ENCODE measurements around the gene NDUFAF5.

NDUFAF5 gene

GRCh38 chr20:13831476-13831875 is 46.6 kb downstream of the NDUFAF5 start:
- no peak for TF ChIP-seq POLR2AphosphoS5 (IDR thresholded peaks at IDR 0.05; ENCODE audit: low read depth, low read length)
- no peak for TF ChIP-seq POLR2A (IDR thresholded peaks at IDR 0.05; ENCODE audit: low read depth, low read length)
- no peak for DNase-seq (ENCODE audit: insufficient read length)
- no peak for FAIRE-seq

- DNase-seq (ENCODE audit: insufficient read length) (no peak), FAIRE-seq (no peak)
- TF ChIP-seq POLR2AphosphoS5 (IDR thresholded peaks at IDR 0.05; ENCODE audit: low read depth, low read length), result no peak
- TF ChIP-seq POLR2A (IDR thresholded peaks at IDR 0.05; ENCODE audit: low read depth, low read length), result no peak
- no peak for TF ChIP-seq TAF1 (IDR thresholded peaks at IDR 0.05; ENCODE audit: borderline replicate concordance, low read depth, low read length)
These were observed 53.8 kb downstream of the NDUFAF5 start for GRCh38 chr20:13838664-13839063.

GRCh38 chr20:13839421-13840092 is 54.7 kb downstream of the NDUFAF5 start:
- no peak for FAIRE-seq

GRCh38 chr20:13840093-13840465 is 55.3 kb downstream of the NDUFAF5 start:
- TF ChIP-seq POLR2A (IDR thresholded peaks at IDR 0.05; ENCODE audit: low read depth, low read length), result no peak
- TF ChIP-seq TAF1 (IDR thresholded peaks at IDR 0.05; ENCODE audit: borderline replicate concordance, low read depth, low read length), result no peak
- TF ChIP-seq POLR2AphosphoS5 (IDR thresholded peaks at IDR 0.05; ENCODE audit: low read depth, low read length), result no peak
- FAIRE-seq, result no peak
- DNase-seq (ENCODE audit: insufficient read length), result no peak

More at GRCh38 chr20:13839421-13840092, 54.7 kb downstream of the NDUFAF5 start:
- TF ChIP-seq POLR2A (IDR thresholded peaks at IDR 0.05; ENCODE audit: low read depth, low read length) (no peak), POLR2AphosphoS5 (IDR thresholded peaks at IDR 0.05; ENCODE audit: low read depth, low read length) (no peak), TAF1 (IDR thresholded peaks at IDR 0.05; ENCODE audit: borderline replicate concordance, low read depth, low read length) (no peak)
- no peak for DNase-seq (ENCODE audit: insufficient read length)

- FAIRE-seq (no peak), DNase-seq (ENCODE audit: insufficient read length) (no peak)
- no peak for TF ChIP-seq POLR2AphosphoS5 (IDR thresholded peaks at IDR 0.05; ENCODE audit: low read depth, low read length)
- TF ChIP-seq POLR2A (IDR thresholded peaks at IDR 0.05; ENCODE audit: low read depth, low read length), result no peak
- TF ChIP-seq TAF1 (IDR thresholded peaks at IDR 0.05; ENCODE audit: borderline replicate concordance, low read depth, low read length), result no peak
These were observed 56.4 kb downstream of the NDUFAF5 start for GRCh38 chr20:13841206-13841605.

- TF ChIP-seq TAF1 (IDR thresholded peaks at IDR 0.05; ENCODE audit: borderline replicate concordance, low read depth, low read length) (no peak), POLR2A (IDR thresholded peaks at IDR 0.05; ENCODE audit: low read depth, low read length) (no peak), POLR2AphosphoS5 (IDR thresholded peaks at IDR 0.05; ENCODE audit: low read depth, low read length) (no peak)
- FAIRE-seq (no peak), DNase-seq (ENCODE audit: insufficient read length) (no peak)
These were observed 59.5 kb downstream of the NDUFAF5 start for GRCh38 chr20:13844296-13844695.

- no peak for TF ChIP-seq POLR2A (IDR thresholded peaks at IDR 0.05; ENCODE audit: low read depth, low read length)
- FAIRE-seq (no peak), DNase-seq (ENCODE audit: insufficient read length) (no peak)
These were observed 66.5 kb downstream of the NDUFAF5 start for GRCh38 chr20:13851279-13851678.

GRCh38 chr20:13852306-13852705 is 67.5 kb downstream of the NDUFAF5 start:
- no peak for DNase-seq (ENCODE audit: insufficient read length)
- TF ChIP-seq POLR2AphosphoS5 (IDR thresholded peaks at IDR 0.05; ENCODE audit: low read depth, low read length) (no peak), TAF1 (IDR thresholded peaks at IDR 0.05; ENCODE audit: borderline replicate concordance, low read depth, low read length) (no peak), POLR2A (IDR thresholded peaks at IDR 0.05; ENCODE audit: low read depth, low read length) (no peak)
- no peak for FAIRE-seq

GRCh38 chr20:13855613-13856012 is 70.8 kb downstream of the NDUFAF5 start:
- DNase-seq (ENCODE audit: insufficient read length) (no peak), FAIRE-seq (no peak)
- TF ChIP-seq POLR2AphosphoS5 (IDR thresholded peaks at IDR 0.05; ENCODE audit: low read depth, low read length) (no peak), TAF1 (IDR thresholded peaks at IDR 0.05; ENCODE audit: borderline replicate concordance, low read depth, low read length) (no peak), POLR2A (IDR thresholded peaks at IDR 0.05; ENCODE audit: low read depth, low read length) (no peak)

GRCh38 chr20:13856354-13856753 is 71.5 kb downstream of the NDUFAF5 start:
- FAIRE-seq (no peak), DNase-seq (ENCODE audit: insufficient read length) (no peak)
- TF ChIP-seq POLR2AphosphoS5 (IDR thresholded peaks at IDR 0.05; ENCODE audit: low read depth, low read length) (no peak), POLR2A (IDR thresholded peaks at IDR 0.05; ENCODE audit: low read depth, low read length) (no peak), TAF1 (IDR thresholded peaks at IDR 0.05; ENCODE audit: borderline replicate concordance, low read depth, low read length) (no peak)

GRCh38 chr20:13857304-13857703 is 72.5 kb downstream of the NDUFAF5 start:
- FAIRE-seq, result no peak
- TF ChIP-seq POLR2AphosphoS5 (IDR thresholded peaks at IDR 0.05; ENCODE audit: low read depth, low read length) (no peak), TAF1 (IDR thresholded peaks at IDR 0.05; ENCODE audit: borderline replicate concordance, low read depth, low read length) (no peak), POLR2A (IDR thresholded peaks at IDR 0.05; ENCODE audit: low read depth, low read length) (no peak)
- DNase-seq (ENCODE audit: insufficient read length), result no peak

GRCh38 chr20:13857961-13858360 is 73.1 kb downstream of the NDUFAF5 start:
- DNase-seq (ENCODE audit: insufficient read length), result no peak
- TF ChIP-seq TAF1 (IDR thresholded peaks at IDR 0.05; ENCODE audit: borderline replicate concordance, low read depth, low read length) (no peak), POLR2AphosphoS5 (IDR thresholded peaks at IDR 0.05; ENCODE audit: low read depth, low read length) (no peak), POLR2A (IDR thresholded peaks at IDR 0.05; ENCODE audit: low read depth, low read length) (no peak)
- FAIRE-seq, result no peak

GRCh38 chr20:13858439-13858838 is 73.6 kb downstream of the NDUFAF5 start:
- FAIRE-seq, result no peak
- TF ChIP-seq POLR2A (IDR thresholded peaks at IDR 0.05; ENCODE audit: low read depth, low read length) (no peak), POLR2AphosphoS5 (IDR thresholded peaks at IDR 0.05; ENCODE audit: low read depth, low read length) (no peak), TAF1 (IDR thresholded peaks at IDR 0.05; ENCODE audit: borderline replicate concordance, low read depth, low read length) (no peak)
- DNase-seq (ENCODE audit: insufficient read length), result no peak
